Activated naive CD8-positive, alpha-beta T cell (primary cell): ENCODE results near the gene ZMYND8.
A peak's percentile ranks its signal among the peaks of the same experiment; 100 is the strongest.
"Not testable (repeated sequence)": the region's sequence is repeated elsewhere in the genome, so short reads cannot be mapped to it uniquely, and the experiment has no call there.

Source experiments
- H3K27ac Mint-ChIP-seq: one replicate; pipeline ENCODE4 v1.8.0; 2021; ENCODE audit warnings: mixed read lengths
- H3K27me3 Mint-ChIP-seq: one replicate; pipeline ENCODE4 v1.8.0; 2021; ENCODE audit warnings: mixed read lengths
- H3K36me3 Mint-ChIP-seq: one replicate; pipeline ENCODE4 v1.8.0; 2021; ENCODE audit warnings: mixed read lengths
- H3K4me1 Mint-ChIP-seq: one replicate; pipeline ENCODE4 v1.8.0; 2021; ENCODE audit warnings: low read depth, mixed read lengths
- H3K4me3 Mint-ChIP-seq: one replicate; pipeline ENCODE4 v1.8.0; 2021; ENCODE audit warnings: mild to moderate bottlenecking, mixed read lengths
- H3K9me3 Mint-ChIP-seq: one replicate; pipeline ENCODE4 v1.8.0; 2021; ENCODE audit warnings: low read depth, mixed read lengths

Gene ZMYND8

GRCh38 chr20:47260540-47261126 is 95.9 kb downstream of the ZMYND8 start:
- H3K27me3 Mint-ChIP-seq, H3K36me3 Mint-ChIP-seq, H3K9me3 Mint-ChIP-seq, H3K4me3 Mint-ChIP-seq: not testable (repeated sequence)
- Mint-ChIP-seq H3K27ac (peak overlapping the region; percentile 50), H3K4me1 (peaks cover 15% of the 10 kb centered on the region)

- Mint-ChIP-seq H3K36me3 (peaks cover 2% of the 10 kb centered on the region), H3K27ac (peak overlapping the region; percentile 61), H3K4me1 (peaks cover 15% of the 10 kb centered on the region), H3K9me3 (no peaks in the 10 kb centered on the region), H3K4me3 (no peak overlapping the region), H3K27me3 (no peaks in the 10 kb centered on the region)
These were observed 97.5 kb downstream of the ZMYND8 start for GRCh38 chr20:47258745-47259695.

- Mint-ChIP-seq H3K4me1 (peaks cover 15% of the 10 kb centered on the region), H3K27ac (no peak overlapping the region), H3K9me3 (no peaks in the 10 kb centered on the region), H3K4me3 (no peak overlapping the region), H3K27me3 (no peaks in the 10 kb centered on the region), H3K36me3 (peaks cover 2% of the 10 kb centered on the region)
These were observed 98.7 kb downstream of the ZMYND8 start for GRCh38 chr20:47257771-47258170.

GRCh38 chr20:47257256-47257655 is 99.2 kb downstream of the ZMYND8 start:
- Mint-ChIP-seq H3K4me1 (peaks cover 15% of the 10 kb centered on the region), H3K27ac (peak overlapping the region; percentile 19), H3K9me3 (no peaks in the 10 kb centered on the region), H3K27me3 (no peaks in the 10 kb centered on the region), H3K36me3 (peaks cover 2% of the 10 kb centered on the region), H3K4me3 (no peak overlapping the region)

GRCh38 chr20:47256668-47257236 is 99.7 kb downstream of the ZMYND8 start:
- no peak overlapping the region for H3K4me3 Mint-ChIP-seq
- H3K9me3 Mint-ChIP-seq = no peaks in the 10 kb centered on the region
- peaks cover 15% of the 10 kb centered on the region for H3K4me1 Mint-ChIP-seq
- H3K36me3 Mint-ChIP-seq = no peaks in the 10 kb centered on the region
- no peaks in the 10 kb centered on the region for H3K27me3 Mint-ChIP-seq
- no peak overlapping the region for H3K27ac Mint-ChIP-seq

- H3K4me1 Mint-ChIP-seq = peaks cover 9% of the 10 kb centered on the region
- H3K36me3 Mint-ChIP-seq = peaks cover 2% of the 10 kb centered on the region
- no peak overlapping the region for H3K27ac Mint-ChIP-seq
These were observed 102.6 kb downstream of the ZMYND8 start for GRCh38 chr20:47253872-47254271.

GRCh38 chr20:47252879-47253307 is 103.6 kb downstream of the ZMYND8 start:
- no peak overlapping the region for H3K4me3 Mint-ChIP-seq
- no peaks in the 10 kb centered on the region for H3K27me3 Mint-ChIP-seq
- H3K9me3 Mint-ChIP-seq = no peaks in the 10 kb centered on the region
- peaks cover 4% of the 10 kb centered on the region for H3K4me1 Mint-ChIP-seq
- peaks cover 6% of the 10 kb centered on the region for H3K36me3 Mint-ChIP-seq
- no peak overlapping the region for H3K27ac Mint-ChIP-seq

More at GRCh38 chr20:47253872-47254271, 102.6 kb downstream of the ZMYND8 start:
- no peak overlapping the region for H3K4me3 Mint-ChIP-seq
- H3K27me3 Mint-ChIP-seq = no peaks in the 10 kb centered on the region
- no peaks in the 10 kb centered on the region for H3K9me3 Mint-ChIP-seq

GRCh38 chr20:47251154-47252020 is 105.1 kb downstream of the ZMYND8 start:
- H3K4me3 Mint-ChIP-seq = no peak overlapping the region
- no peaks in the 10 kb centered on the region for H3K27me3 Mint-ChIP-seq
- no peaks in the 10 kb centered on the region for H3K9me3 Mint-ChIP-seq
- H3K27ac Mint-ChIP-seq = no peak overlapping the region
- peaks cover 6% of the 10 kb centered on the region for H3K36me3 Mint-ChIP-seq
- peaks cover 2% of the 10 kb centered on the region for H3K4me1 Mint-ChIP-seq

- no peak overlapping the region for H3K27ac Mint-ChIP-seq
- H3K4me1 Mint-ChIP-seq = peaks cover 2% of the 10 kb centered on the region
- H3K4me3 Mint-ChIP-seq = no peak overlapping the region
- H3K27me3 Mint-ChIP-seq = no peaks in the 10 kb centered on the region
- H3K9me3 Mint-ChIP-seq = no peaks in the 10 kb centered on the region
- H3K36me3 Mint-ChIP-seq = peaks cover 9% of the 10 kb centered on the region
These were observed 106.1 kb downstream of the ZMYND8 start for GRCh38 chr20:47250360-47250759.

- Mint-ChIP-seq H3K9me3 (no peaks in the 10 kb centered on the region), H3K27ac (no peak overlapping the region), H3K4me1 (peaks cover 2% of the 10 kb centered on the region), H3K4me3 (no peak overlapping the region), H3K36me3 (peaks cover 9% of the 10 kb centered on the region), H3K27me3 (no peaks in the 10 kb centered on the region)
These were observed 106.6 kb downstream of the ZMYND8 start for GRCh38 chr20:47249913-47250312.

GRCh38 chr20:47248448-47248966 is 108.0 kb downstream of the ZMYND8 start:
- no peaks in the 10 kb centered on the region for H3K9me3 Mint-ChIP-seq
- no peak overlapping the region for H3K27ac Mint-ChIP-seq
- no peak overlapping the region for H3K4me3 Mint-ChIP-seq
- H3K4me1 Mint-ChIP-seq = peaks cover 2% of the 10 kb centered on the region
- H3K36me3 Mint-ChIP-seq = peaks cover 9% of the 10 kb centered on the region
- no peaks in the 10 kb centered on the region for H3K27me3 Mint-ChIP-seq

GRCh38 chr20:47247972-47248371 is 108.5 kb downstream of the ZMYND8 start:
- no peak overlapping the region for H3K4me3 Mint-ChIP-seq
- H3K27me3 Mint-ChIP-seq = no peaks in the 10 kb centered on the region
- H3K4me1 Mint-ChIP-seq = peaks cover 2% of the 10 kb centered on the region
- H3K36me3 Mint-ChIP-seq = peaks cover 9% of the 10 kb centered on the region
- no peak overlapping the region for H3K27ac Mint-ChIP-seq
- no peaks in the 10 kb centered on the region for H3K9me3 Mint-ChIP-seq

- Mint-ChIP-seq H3K27ac (peak overlapping the region; percentile 66), H3K36me3 (peaks cover 11% of the 10 kb centered on the region), H3K27me3 (no peaks in the 10 kb centered on the region)
These were observed 110.3 kb downstream of the ZMYND8 start for GRCh38 chr20:47246061-47246777.

GRCh38 chr20:47245166-47245565 is 111.3 kb downstream of the ZMYND8 start:
- H3K4me3 Mint-ChIP-seq, H3K27ac Mint-ChIP-seq, H3K9me3 Mint-ChIP-seq, H3K27me3 Mint-ChIP-seq, H3K4me1 Mint-ChIP-seq: not testable (repeated sequence)
- peaks cover 11% of the 10 kb centered on the region for H3K36me3 Mint-ChIP-seq

More at GRCh38 chr20:47246061-47246777, 110.3 kb downstream of the ZMYND8 start:
- Mint-ChIP-seq H3K4me3 (no peak overlapping the region), H3K4me1 (peaks cover 2% of the 10 kb centered on the region), H3K9me3 (no peaks in the 10 kb centered on the region)
